OCI-LY1 (cell line): ENCODE data around the gene EPHA1.

ENCODE experiments used
- EZH2 ChIP-seq: fragments of 200-600 bp; sonication (generic), shearing (Covaris generic); IDR thresholded peaks from 2 replicates; pipeline ENCODE4 v1.8.0; 2017; ENCODE audit warnings: borderline replicate concordance, mixed run types, mild to moderate bottlenecking, antibody characterized with exemption, low read length, moderate library complexity, mixed read lengths
- TF ChIP-seq, protein P1 (sequence below): fragments of 200-600 bp; sonication (generic), shearing (Covaris generic); IDR thresholded peaks from 2 replicates; pipeline ENCODE4 v1.5.1; 2017; ENCODE audit warnings: mild to moderate bottlenecking, antibody characterized with exemption, low read length, moderate library complexity, mixed read lengths

DNA sequence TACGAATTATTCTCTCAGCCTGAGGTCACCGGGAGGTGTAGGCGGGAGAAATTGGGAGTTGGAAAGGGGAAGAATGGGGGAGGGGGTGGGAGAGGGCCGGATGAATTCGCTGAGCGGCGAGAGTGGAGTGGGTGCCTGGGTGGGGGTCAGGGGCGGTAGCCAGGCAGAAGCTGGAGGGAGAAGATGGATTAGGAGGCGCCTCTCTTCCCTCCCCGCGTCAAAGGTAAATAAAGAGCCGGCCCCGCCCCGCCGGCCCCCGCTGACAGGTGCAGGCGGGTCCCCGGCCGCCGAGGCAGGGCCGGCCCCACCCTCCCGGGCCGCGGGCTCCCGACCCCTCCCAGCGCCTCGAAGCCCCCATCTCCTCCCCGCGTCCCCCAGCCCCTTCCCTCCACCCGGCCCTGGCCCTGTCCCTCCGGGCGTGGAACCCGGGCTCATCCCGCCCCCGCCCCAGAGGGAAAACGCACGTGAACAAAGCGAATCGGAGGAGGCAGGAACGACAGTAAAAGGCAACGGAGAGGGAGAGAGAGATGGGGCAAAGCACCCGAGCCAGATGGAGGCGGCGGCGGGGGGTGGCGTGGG lies 47.0 kb downstream of the EPHA1 start:
- TF ChIP-seq, protein P1, sequence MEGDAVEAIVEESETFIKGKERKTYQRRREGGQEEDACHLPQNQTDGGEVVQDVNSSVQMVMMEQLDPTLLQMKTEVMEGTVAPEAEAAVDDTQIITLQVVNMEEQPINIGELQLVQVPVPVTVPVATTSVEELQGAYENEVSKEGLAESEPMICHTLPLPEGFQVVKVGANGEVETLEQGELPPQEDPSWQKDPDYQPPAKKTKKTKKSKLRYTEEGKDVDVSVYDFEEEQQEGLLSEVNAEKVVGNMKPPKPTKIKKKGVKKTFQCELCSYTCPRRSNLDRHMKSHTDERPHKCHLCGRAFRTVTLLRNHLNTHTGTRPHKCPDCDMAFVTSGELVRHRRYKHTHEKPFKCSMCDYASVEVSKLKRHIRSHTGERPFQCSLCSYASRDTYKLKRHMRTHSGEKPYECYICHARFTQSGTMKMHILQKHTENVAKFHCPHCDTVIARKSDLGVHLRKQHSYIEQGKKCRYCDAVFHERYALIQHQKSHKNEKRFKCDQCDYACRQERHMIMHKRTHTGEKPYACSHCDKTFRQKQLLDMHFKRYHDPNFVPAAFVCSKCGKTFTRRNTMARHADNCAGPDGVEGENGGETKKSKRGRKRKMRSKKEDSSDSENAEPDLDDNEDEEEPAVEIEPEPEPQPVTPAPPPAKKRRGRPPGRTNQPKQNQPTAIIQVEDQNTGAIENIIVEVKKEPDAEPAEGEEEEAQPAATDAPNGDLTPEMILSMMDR = no peak
- TF ChIP-seq EZH2 = no peak
